Testis (tissue), 2 donors: Measurements from ENCODE around the gene FUT8.

Source experiments
- POLR2A ChIP-seq: fragments of 450-650 bp; IDR thresholded peaks from one replicate; pipeline ENCODE4 v1.6.1; 2017; ENCODE audit warnings: antibody characterized with exemption, mild to moderate bottlenecking, moderate library complexity
- TF ChIP-seq, protein P1 (sequence below), 3 experiments: fragments of 450-650 bp in 2 of 3; fragments of 200-600 bp in 1 of 3; sonication (generic) in 1 of 3; IDR thresholded peaks; one replicate each; pipeline ENCODE4 v1.5.1; 2016 to 2019; ENCODE audit warnings: antibody characterized with exemption in 3 of 3, mild to moderate bottlenecking in 2 of 3, moderate library complexity in 1 of 3

DNA sequence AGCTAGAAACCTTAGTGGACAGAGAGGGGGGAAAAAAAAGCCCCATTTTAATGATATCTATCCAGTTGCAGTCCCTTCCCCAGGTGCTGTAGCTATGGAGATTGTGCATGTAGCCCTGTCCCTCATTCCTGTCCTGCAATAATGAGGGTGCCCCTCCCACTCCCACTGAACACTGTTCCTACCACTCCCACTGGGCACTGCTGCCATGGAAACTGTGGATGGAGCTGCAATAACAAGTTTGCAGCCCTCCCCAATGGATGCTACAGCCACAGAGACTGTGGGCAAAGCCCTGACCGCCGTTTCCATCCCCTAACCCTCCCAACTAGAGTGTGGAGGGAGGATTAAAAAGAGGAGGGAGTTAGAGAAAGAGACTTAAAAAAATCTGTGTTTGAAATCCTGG lies 238.3 kb downstream of the FUT8 start:
- TF ChIP-seq POLR2A: no peak
- TF ChIP-seq, protein P1, sequence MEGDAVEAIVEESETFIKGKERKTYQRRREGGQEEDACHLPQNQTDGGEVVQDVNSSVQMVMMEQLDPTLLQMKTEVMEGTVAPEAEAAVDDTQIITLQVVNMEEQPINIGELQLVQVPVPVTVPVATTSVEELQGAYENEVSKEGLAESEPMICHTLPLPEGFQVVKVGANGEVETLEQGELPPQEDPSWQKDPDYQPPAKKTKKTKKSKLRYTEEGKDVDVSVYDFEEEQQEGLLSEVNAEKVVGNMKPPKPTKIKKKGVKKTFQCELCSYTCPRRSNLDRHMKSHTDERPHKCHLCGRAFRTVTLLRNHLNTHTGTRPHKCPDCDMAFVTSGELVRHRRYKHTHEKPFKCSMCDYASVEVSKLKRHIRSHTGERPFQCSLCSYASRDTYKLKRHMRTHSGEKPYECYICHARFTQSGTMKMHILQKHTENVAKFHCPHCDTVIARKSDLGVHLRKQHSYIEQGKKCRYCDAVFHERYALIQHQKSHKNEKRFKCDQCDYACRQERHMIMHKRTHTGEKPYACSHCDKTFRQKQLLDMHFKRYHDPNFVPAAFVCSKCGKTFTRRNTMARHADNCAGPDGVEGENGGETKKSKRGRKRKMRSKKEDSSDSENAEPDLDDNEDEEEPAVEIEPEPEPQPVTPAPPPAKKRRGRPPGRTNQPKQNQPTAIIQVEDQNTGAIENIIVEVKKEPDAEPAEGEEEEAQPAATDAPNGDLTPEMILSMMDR (IDR thresholded peaks at IDR 0.05): no peak
